Body of pancreas (tissue), 4 donors: ENCODE measurements around the gene MOSPD3.

Source experiments
- POLR2A ChIP-seq, 3 donors: fragments of 450-650 bp; IDR thresholded peaks; one replicate each; pipeline ENCODE4 v1.6.1; 2016; ENCODE audit warnings: antibody characterized with exemption in 3 of 3, mild to moderate bottlenecking in 2 of 3
- TF ChIP-seq, protein P1 (sequence below), 7 experiments: fragments of 450-650 bp in 4 of 7; fragments of 200-600 bp in 3 of 7; sonication (generic) in 3 of 7; IDR thresholded peaks; one replicate each; pipeline ENCODE4 v1.5.1; 2016 to 2019; ENCODE audit warnings: antibody characterized with exemption in 7 of 7

DNA sequence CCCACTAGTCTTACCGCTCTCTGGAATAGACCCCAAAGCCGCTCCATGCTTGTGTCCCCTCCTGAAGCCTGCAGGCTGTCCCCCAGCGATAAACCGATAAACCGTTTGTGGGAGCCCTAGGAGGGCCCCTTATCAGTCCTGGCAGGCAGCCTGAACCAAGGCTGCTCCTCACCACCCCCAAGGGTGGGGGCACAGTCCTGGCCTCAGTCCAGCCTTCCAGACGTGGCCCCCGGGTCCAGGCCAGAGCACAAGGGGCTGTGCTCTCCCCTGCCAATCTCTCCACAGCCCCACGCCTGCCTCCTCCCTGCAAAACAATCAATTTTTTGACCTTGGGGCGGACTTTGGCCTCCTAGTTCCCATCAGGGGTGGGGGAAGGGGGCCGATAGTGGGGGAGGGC is 29.1 kb downstream of the MOSPD3 start, which contains the start of gene TFR2:
- TF ChIP-seq, protein P1, sequence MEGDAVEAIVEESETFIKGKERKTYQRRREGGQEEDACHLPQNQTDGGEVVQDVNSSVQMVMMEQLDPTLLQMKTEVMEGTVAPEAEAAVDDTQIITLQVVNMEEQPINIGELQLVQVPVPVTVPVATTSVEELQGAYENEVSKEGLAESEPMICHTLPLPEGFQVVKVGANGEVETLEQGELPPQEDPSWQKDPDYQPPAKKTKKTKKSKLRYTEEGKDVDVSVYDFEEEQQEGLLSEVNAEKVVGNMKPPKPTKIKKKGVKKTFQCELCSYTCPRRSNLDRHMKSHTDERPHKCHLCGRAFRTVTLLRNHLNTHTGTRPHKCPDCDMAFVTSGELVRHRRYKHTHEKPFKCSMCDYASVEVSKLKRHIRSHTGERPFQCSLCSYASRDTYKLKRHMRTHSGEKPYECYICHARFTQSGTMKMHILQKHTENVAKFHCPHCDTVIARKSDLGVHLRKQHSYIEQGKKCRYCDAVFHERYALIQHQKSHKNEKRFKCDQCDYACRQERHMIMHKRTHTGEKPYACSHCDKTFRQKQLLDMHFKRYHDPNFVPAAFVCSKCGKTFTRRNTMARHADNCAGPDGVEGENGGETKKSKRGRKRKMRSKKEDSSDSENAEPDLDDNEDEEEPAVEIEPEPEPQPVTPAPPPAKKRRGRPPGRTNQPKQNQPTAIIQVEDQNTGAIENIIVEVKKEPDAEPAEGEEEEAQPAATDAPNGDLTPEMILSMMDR (IDR thresholded peaks at IDR 0.05) = no peak
- no peak for TF ChIP-seq POLR2A (IDR thresholded peaks at IDR 0.05)
